Gastroesophageal sphincter (tissue), 3 donors: ENCODE results near the gene SEMA4D.

Source experiments
- EP300 ChIP-seq: sonication (generic); formaldehyde crosslinking; IDR thresholded peaks from one replicate; pipeline ENCODE4 v1.6.1; 2017; ENCODE audit warnings: antibody characterized with exemption, mild to moderate bottlenecking
- POLR2A ChIP-seq, 2 donors: fragments of 450-650 bp; IDR thresholded peaks; one replicate each; pipeline ENCODE4 v1.6.1; 2017; ENCODE audit warnings: antibody characterized with exemption in 2 of 2, mild to moderate bottlenecking in 2 of 2, moderate library complexity in 1 of 2
- TF ChIP-seq, protein P1 (sequence below), 4 experiments: fragments of 200-600 bp in 2 of 4; fragments of 450-650 bp in 2 of 4; sonication (generic) in 1 of 4; IDR thresholded peaks; one replicate each; pipeline ENCODE4 v1.5.1; 2017 to 2019; ENCODE audit warnings: antibody characterized with exemption in 4 of 4, mild to moderate bottlenecking in 2 of 4, moderate library complexity in 2 of 4

- TF ChIP-seq, protein P1, sequence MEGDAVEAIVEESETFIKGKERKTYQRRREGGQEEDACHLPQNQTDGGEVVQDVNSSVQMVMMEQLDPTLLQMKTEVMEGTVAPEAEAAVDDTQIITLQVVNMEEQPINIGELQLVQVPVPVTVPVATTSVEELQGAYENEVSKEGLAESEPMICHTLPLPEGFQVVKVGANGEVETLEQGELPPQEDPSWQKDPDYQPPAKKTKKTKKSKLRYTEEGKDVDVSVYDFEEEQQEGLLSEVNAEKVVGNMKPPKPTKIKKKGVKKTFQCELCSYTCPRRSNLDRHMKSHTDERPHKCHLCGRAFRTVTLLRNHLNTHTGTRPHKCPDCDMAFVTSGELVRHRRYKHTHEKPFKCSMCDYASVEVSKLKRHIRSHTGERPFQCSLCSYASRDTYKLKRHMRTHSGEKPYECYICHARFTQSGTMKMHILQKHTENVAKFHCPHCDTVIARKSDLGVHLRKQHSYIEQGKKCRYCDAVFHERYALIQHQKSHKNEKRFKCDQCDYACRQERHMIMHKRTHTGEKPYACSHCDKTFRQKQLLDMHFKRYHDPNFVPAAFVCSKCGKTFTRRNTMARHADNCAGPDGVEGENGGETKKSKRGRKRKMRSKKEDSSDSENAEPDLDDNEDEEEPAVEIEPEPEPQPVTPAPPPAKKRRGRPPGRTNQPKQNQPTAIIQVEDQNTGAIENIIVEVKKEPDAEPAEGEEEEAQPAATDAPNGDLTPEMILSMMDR (IDR thresholded peaks at IDR 0.05), result no peak
- TF ChIP-seq POLR2A (IDR thresholded peaks at IDR 0.05) (no peak), EP300 (no peak)
Measured at GRCh38 chr9:89522959-89523285, 25.0 kb upstream of the SEMA4D start.
